ENCODE measurements around the gene TRPV6. TPM values are rescaled to one million over a fixed set of nuclear protein-coding genes. Genes with fewer than 3 reads are reported as not detected.
A peak's percentile ranks its signal among the peaks of the same experiment; 100 is the strongest.

TRPV6 gene
- polyA plus RNA-seq, 3 donors: 0.44 TPM; not detected in 2

- intact Hi-C loops (cut with micrococcal nuclease): no loop called here
Measured at GRCh38 chr7:142863891-142864685, 21.5 kb downstream of the TRPV6 start.

DNA sequence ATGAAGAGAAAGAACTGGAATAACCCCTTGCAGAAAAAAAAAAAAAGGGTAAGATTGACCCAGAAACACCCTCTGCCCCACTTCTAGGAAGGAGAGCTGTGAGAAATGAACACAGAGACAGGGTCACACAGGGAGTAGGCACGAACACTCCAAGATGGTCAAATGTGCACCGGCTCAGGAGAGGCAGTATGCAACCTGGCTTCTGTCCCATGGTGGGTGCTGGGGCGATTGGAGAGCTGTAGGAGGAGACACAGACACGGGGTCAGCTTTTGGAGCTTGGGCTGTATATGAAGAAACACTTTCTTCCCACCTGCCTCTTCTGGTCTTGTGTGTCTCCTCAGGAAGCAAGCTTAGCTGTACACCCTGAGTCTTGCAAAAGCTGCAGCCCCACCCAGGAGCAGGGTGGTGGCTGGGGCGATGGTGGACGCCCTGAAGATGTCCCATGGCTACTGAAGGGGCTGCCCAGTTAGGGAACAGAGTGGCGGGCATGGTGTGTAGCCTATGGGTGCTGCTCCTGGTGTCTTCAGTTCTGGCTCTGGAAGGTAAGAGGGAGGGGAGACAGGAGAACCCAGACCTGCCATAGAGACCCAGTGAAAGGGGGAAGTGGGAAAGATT, 22.7 kb downstream of the TRPV6 start:
- no peak overlapping the region for H2AFZ ChIP-seq (ENCODE audit: insufficient read depth, low read depth, low read length, poor library complexity, severe bottlenecking)
- WGBS (ENCODE audit: insufficient coverage): 93% methylated on average over 5 of the region's 7 CpGs
- Mint-ChIP-seq H3K4me3 (no peak overlapping the region), H3K9me3 (no peaks in the 10 kb centered on the region), H3K27ac (peak overlapping the region in 2 of 7 donors; percentile 0 to 31), H3K4me1 (peaks cover 25% of the 10 kb centered on the region), H3K27me3 (ENCODE audit: low read depth in 3 of 3) (no peaks in the 10 kb centered on the region), H3K36me3 (peaks cover 34 to 35% of the 10 kb centered on the region in 2 donors)
- TF ChIP-seq, protein P1, sequence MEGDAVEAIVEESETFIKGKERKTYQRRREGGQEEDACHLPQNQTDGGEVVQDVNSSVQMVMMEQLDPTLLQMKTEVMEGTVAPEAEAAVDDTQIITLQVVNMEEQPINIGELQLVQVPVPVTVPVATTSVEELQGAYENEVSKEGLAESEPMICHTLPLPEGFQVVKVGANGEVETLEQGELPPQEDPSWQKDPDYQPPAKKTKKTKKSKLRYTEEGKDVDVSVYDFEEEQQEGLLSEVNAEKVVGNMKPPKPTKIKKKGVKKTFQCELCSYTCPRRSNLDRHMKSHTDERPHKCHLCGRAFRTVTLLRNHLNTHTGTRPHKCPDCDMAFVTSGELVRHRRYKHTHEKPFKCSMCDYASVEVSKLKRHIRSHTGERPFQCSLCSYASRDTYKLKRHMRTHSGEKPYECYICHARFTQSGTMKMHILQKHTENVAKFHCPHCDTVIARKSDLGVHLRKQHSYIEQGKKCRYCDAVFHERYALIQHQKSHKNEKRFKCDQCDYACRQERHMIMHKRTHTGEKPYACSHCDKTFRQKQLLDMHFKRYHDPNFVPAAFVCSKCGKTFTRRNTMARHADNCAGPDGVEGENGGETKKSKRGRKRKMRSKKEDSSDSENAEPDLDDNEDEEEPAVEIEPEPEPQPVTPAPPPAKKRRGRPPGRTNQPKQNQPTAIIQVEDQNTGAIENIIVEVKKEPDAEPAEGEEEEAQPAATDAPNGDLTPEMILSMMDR (IDR thresholded peaks at IDR 0.05): no peak
- H3K27me3 ChIP-seq (ENCODE audit: control insufficient read depth in 2 of 2, insufficient read depth in 2 of 2, low read length in 2 of 2): no peaks in the 10 kb centered on the region
- H3K9me3 ChIP-seq (replicated peaks in 1 of 2; ENCODE audit: control insufficient read depth in 1 of 2, insufficient read depth in 1 of 2, low read length in 2 of 2): no peaks in the 10 kb centered on the region
- H3K4me2 ChIP-seq (replicated peaks; ENCODE audit: extremely low read depth, low read length, poor library complexity, severe bottlenecking): no peak overlapping the region
- H3K4me1 ChIP-seq (ENCODE audit: control insufficient read depth in 1 of 2, insufficient read depth in 2 of 2, low read length in 2 of 2): peaks cover 12% of the 10 kb centered on the region in 2 donors
- intact Hi-C loops (cut with micrococcal nuclease): no loop called here
- H3K36me3 ChIP-seq (replicated peaks in 1 of 2; ENCODE audit: control insufficient read depth in 1 of 2, insufficient read depth in 2 of 2, low read length in 2 of 2): peaks cover 16 to 36% of the 10 kb centered on the region in 2 donors
- no peak for DNase-seq
- no peaks in the 10 kb centered on the region for H3K79me2 ChIP-seq (ENCODE audit: insufficient read depth, low read length)
- no peaks in the 10 kb centered on the region for H4K20me1 ChIP-seq (ENCODE audit: insufficient read depth, low read length)
- H3K9ac ChIP-seq (ENCODE audit: insufficient read depth, low read length, poor library complexity, severe bottlenecking): no peak overlapping the region
- H3K27ac ChIP-seq (ENCODE audit: low read depth in 1 of 2, low read length in 2 of 2): no peak overlapping the region
- no peak overlapping the region for H3K4me3 ChIP-seq (replicated peaks in 1 of 3; ENCODE audit: low read depth in 2 of 3, low read length in 3 of 3)

More at GRCh38 chr7:142863891-142864685, 21.5 kb downstream of the TRPV6 start:
- no peaks in the 10 kb centered on the region for H3K27me3 ChIP-seq (ENCODE audit: control insufficient read depth in 2 of 2, insufficient read depth in 2 of 2, low read length in 2 of 2)
- Mint-ChIP-seq H3K36me3 (peaks cover 39 to 43% of the 10 kb centered on the region in 2 donors), H3K4me3 (no peak overlapping the region), H3K27ac (no peak overlapping the region), H3K9me3 (no peaks in the 10 kb centered on the region), H3K27me3 (ENCODE audit: low read depth in 3 of 3) (no peaks in the 10 kb centered on the region), H3K4me1 (peaks cover 25% of the 10 kb centered on the region)
- H3K9me3 ChIP-seq (replicated peaks in 1 of 2; ENCODE audit: control insufficient read depth in 1 of 2, insufficient read depth in 1 of 2, low read length in 2 of 2): no peaks in the 10 kb centered on the region
- 97% methylated on average over 28 of the region's 37 CpGs for WGBS (ENCODE audit: insufficient coverage)
- no peaks in the 10 kb centered on the region for H4K20me1 ChIP-seq (ENCODE audit: insufficient read depth, low read length)
- peaks cover 22 to 41% of the 10 kb centered on the region in 2 donors for H3K36me3 ChIP-seq (replicated peaks in 1 of 2; ENCODE audit: control insufficient read depth in 1 of 2, insufficient read depth in 2 of 2, low read length in 2 of 2)
- no peak overlapping the region for H3K4me2 ChIP-seq (replicated peaks; ENCODE audit: extremely low read depth, low read length, poor library complexity, severe bottlenecking)
- no peak for DNase-seq
- H3K79me2 ChIP-seq (ENCODE audit: insufficient read depth, low read length): no peaks in the 10 kb centered on the region
- no peak overlapping the region for H2AFZ ChIP-seq (ENCODE audit: insufficient read depth, low read depth, low read length, poor library complexity, severe bottlenecking)
- H3K27ac ChIP-seq (ENCODE audit: low read depth in 1 of 2, low read length in 2 of 2): no peak overlapping the region
- no peak overlapping the region for H3K9ac ChIP-seq (ENCODE audit: insufficient read depth, low read length, poor library complexity, severe bottlenecking)
- TF ChIP-seq, protein P1 (IDR thresholded peaks at IDR 0.05): no peak
- H3K4me1 ChIP-seq (ENCODE audit: control insufficient read depth in 1 of 2, insufficient read depth in 2 of 2, low read length in 2 of 2): peaks cover 12% of the 10 kb centered on the region in 2 donors
- no peak overlapping the region for H3K4me3 ChIP-seq (replicated peaks in 1 of 3; ENCODE audit: low read depth in 2 of 3, low read length in 3 of 3)

Data from CD14-positive monocyte (primary cell).